ENCODE results near the gene FAM217A.

Gene FAM217A

DNA sequence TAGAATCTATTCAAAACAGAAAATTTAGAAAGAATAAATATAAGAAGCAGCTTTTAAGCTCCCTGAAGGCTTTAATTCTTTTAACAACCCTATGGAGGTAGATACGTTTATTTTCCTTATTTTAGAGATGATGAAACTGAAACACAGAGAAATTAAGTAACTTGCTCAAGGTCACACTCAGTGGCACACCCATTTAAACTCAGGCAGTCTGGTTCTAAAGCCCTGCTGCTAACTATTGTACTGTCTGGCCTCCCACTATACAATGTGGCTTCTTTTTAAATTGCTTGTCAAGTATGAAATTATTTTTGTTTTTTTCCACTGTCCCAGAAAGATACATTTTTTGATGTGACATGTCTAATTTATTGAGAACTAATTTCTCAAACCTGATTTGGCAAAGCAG, 55.7 kb downstream of the FAM217A start:
- no peak for DNase-seq (ENCODE audit: low read depth, low spot score)
- H3K4me3 ChIP-seq (ENCODE audit: low read length), result no peak overlapping the region
- H3K4me1 ChIP-seq (ENCODE audit: control insufficient read depth, insufficient read depth, low read length), result no peaks in the 10 kb centered on the region
- no peaks in the 10 kb centered on the region for H3K27me3 ChIP-seq (ENCODE audit: control insufficient read depth, insufficient read depth, low read length)
- H3K9me3 ChIP-seq (ENCODE audit: control insufficient read depth, insufficient read depth, low read length), result no peaks in the 10 kb centered on the region
- no CpG with 5 or more reads among the region's 1 CpG for WGBS (ENCODE audit: insufficient coverage, insufficient read length)
- H3K27ac ChIP-seq (ENCODE audit: low read length), result no peak overlapping the region
- no peaks in the 10 kb centered on the region for H3K36me3 ChIP-seq (ENCODE audit: control insufficient read depth, insufficient read depth, low read length)

DNA sequence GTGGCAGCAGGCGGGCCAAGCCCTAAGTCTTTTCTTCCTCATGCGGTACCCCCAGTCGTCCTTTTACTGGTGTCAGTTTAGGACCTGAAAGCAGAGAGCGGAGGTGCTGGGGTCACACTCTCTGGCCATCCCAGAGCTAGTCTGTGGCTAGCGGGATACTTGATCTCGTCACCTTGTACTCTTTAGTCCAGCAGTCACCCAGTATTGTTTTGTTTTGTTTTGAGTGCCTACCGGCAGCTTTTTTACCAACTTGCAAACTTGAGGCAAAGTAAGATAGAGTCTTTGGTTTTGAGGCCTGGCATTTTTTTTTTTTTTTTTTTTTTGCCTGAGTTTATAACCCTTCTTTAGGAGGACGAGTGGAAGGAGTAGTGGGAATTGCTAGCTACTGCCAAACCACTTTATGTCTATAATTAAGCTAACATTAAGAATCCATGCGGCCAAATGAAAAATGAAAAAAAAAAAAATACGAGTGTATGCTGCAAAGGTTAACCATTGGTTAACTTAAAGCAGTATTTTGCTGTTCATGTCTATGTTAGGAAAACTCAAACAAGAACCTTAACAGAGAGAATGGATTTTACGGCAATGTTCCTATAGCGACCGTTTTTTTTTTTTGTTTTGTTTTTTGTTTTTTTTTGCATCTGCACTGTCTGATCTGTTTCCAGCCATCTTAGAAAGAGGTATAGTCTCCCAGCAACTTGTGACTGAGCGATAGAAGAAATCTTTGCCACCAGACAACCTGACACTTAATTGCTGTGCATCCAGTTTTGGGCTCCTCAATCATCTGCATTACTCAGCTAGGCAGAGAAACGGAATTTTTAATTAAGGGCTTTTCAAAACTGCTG, 56.9 kb downstream of the FAM217A start:
- WGBS (ENCODE audit: insufficient coverage, insufficient read length), result no CpG with 5 or more reads among the region's 15 CpGs
- H3K4me1 ChIP-seq (ENCODE audit: control insufficient read depth, insufficient read depth, low read length), result no peaks in the 10 kb centered on the region

DNA sequence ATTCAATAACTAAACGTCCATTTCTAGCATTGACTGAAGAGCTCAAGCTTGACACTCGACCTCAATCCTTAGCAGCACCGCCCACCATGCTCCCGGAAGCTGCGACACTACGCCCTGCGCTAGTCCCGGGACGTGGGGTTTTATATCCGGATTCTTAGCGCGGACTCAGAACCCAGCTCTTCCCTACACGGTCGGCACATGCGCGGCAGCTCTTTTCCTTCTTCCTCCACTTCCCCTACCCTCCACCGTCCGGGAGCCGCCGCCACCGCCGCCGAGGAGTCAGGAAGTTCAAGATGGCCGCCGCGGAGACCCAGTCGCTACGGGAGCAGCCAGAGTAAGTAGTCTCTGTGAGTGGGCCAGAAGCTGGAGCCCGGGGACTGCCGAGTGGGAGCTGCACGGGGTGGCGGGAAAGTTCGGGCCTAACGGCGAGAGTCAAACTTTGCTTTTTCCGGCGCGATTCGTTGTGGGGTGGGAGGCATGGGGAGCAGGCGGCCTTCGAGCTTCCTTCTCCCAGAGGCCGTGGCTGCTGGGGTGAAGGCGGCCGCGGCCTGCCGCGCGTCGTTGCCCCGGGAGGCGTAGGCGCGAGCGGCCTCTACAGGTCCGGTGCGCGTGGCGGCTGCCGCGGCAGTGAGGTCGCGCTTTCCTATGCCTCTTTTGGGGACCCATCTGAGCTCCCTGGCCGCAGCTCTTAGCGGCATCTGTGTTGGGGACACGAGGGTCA, 57.6 kb downstream of the FAM217A start:
- no peak overlapping the region for H3K27ac ChIP-seq (ENCODE audit: low read length)
- no peaks in the 10 kb centered on the region for H3K27me3 ChIP-seq (ENCODE audit: control insufficient read depth, insufficient read depth, low read length)
- no peaks in the 10 kb centered on the region for H3K9me3 ChIP-seq (ENCODE audit: control insufficient read depth, insufficient read depth, low read length)
- H3K36me3 ChIP-seq (ENCODE audit: control insufficient read depth, insufficient read depth, low read length), result no peaks in the 10 kb centered on the region
- no CpG with 5 or more reads among the region's 65 CpGs for WGBS (ENCODE audit: insufficient coverage, insufficient read length)
- DNase-seq (ENCODE audit: low read depth, low spot score), result peak; percentile 91
- H3K4me1 ChIP-seq (ENCODE audit: control insufficient read depth, insufficient read depth, low read length), result no peaks in the 10 kb centered on the region
- H3K4me3 ChIP-seq (ENCODE audit: low read length), result peak overlapping the region; percentile 94

More for the DNA sequence above, 56.9 kb downstream of the FAM217A start:
- no peak for DNase-seq (ENCODE audit: low read depth, low spot score)
- Histone ChIP-seq H3K27ac (ENCODE audit: low read length) (no peak overlapping the region), H3K9me3 (ENCODE audit: control insufficient read depth, insufficient read depth, low read length) (no peaks in the 10 kb centered on the region), H3K36me3 (ENCODE audit: control insufficient read depth, insufficient read depth, low read length) (no peaks in the 10 kb centered on the region), H3K27me3 (ENCODE audit: control insufficient read depth, insufficient read depth, low read length) (no peaks in the 10 kb centered on the region), H3K4me3 (ENCODE audit: low read length) (peak overlapping the region; percentile 94)

- Histone ChIP-seq H3K4me1 (ENCODE audit: control insufficient read depth, insufficient read depth, low read length) (no peaks in the 10 kb centered on the region), H3K36me3 (ENCODE audit: control insufficient read depth, insufficient read depth, low read length) (no peaks in the 10 kb centered on the region), H3K4me3 (ENCODE audit: low read length) (peak overlapping the region; percentile 94; the same call in 1 of the 2 replicates), H3K9me3 (ENCODE audit: control insufficient read depth, insufficient read depth, low read length) (no peaks in the 10 kb centered on the region), H3K27me3 (ENCODE audit: control insufficient read depth, insufficient read depth, low read length) (no peaks in the 10 kb centered on the region), H3K27ac (ENCODE audit: low read length) (no peak overlapping the region)
- no CpG with 5 or more reads among the region's 12 CpGs for WGBS (ENCODE audit: insufficient coverage, insufficient read length)
- DNase-seq (ENCODE audit: low read depth, low spot score), result no peak
Observed at GRCh38 chr6:4020822-4021132, 58.2 kb downstream of the FAM217A start.

DNA sequence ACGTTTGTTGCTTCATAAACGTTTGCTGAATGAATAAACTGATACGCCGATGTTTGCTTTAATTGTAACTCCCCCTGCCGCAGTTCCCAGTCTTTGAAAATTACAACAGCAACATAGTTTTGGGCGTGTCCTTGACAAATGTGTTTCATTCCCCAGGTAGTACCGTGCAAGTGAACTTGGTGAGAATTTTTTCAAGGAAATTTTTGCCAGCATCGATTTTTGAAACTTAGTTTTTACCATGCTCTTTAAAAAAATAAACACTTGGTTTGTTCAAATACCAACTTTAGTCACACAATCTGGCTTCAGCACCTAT, 60.1 kb downstream of the FAM217A start:
- Histone ChIP-seq H3K4me1 (ENCODE audit: control insufficient read depth, insufficient read depth, low read length) (no peaks in the 10 kb centered on the region), H3K9me3 (ENCODE audit: control insufficient read depth, insufficient read depth, low read length) (no peaks in the 10 kb centered on the region)
- WGBS (ENCODE audit: insufficient coverage, insufficient read length), result no CpG with 5 or more reads among the region's 8 CpGs

More for the DNA sequence above, 60.1 kb downstream of the FAM217A start:
- peak overlapping the region; percentile 75; the same call in 1 of the 2 replicates for H3K4me3 ChIP-seq (ENCODE audit: low read length)
- DNase-seq (ENCODE audit: low read depth, low spot score), result no peak
- no peaks in the 10 kb centered on the region for H3K27me3 ChIP-seq (ENCODE audit: control insufficient read depth, insufficient read depth, low read length)
- no peaks in the 10 kb centered on the region for H3K36me3 ChIP-seq (ENCODE audit: control insufficient read depth, insufficient read depth, low read length)
- H3K27ac ChIP-seq (ENCODE audit: low read length), result no peak overlapping the region
